HepG2 (cell line): ENCODE measurements around the gene JAK2. TPM values are rescaled to one million over a fixed set of nuclear protein-coding genes. Genes with fewer than 3 reads are reported as not detected.

Experiments used
- CEBPB ChIP-seq: IDR thresholded peaks from 2 replicates; pipeline ENCODE4 v1.6.1; 2011; ENCODE audit warnings: low read depth, low read length, improper control_type of control experiment, borderline replicate concordance
- PHF8 ChIP-seq: sonication (generic); formaldehyde crosslinking; IDR thresholded peaks from 2 replicates; pipeline ENCODE4 v1.5.0; 2020; ENCODE audit warnings: missing genetic modification reagents
- POLR2G ChIP-seq: fragments of 200-400 bp; formaldehyde crosslinking; IDR thresholded peaks from 2 replicates; pipeline ENCODE4 v1.6.1; 2018; ENCODE audit warnings: mild to moderate bottlenecking, low read depth, low read length, moderate library complexity
- RFX1 ChIP-seq: fragments of 450-650 bp; IDR thresholded peaks from 2 replicates; pipeline ENCODE4 v1.6.1; 2017
- TBL1XR1 ChIP-seq: fragments of 150-350 bp; IDR thresholded peaks from 2 replicates; pipeline ENCODE4 v1.6.1; 2014; ENCODE audit warnings: borderline replicate concordance, low read length; ENCODE audit not compliant: partially characterized antibody
- XBP1 ChIP-seq: sonication (generic); formaldehyde crosslinking; IDR thresholded peaks from 2 replicates; pipeline ENCODE4 v1.5.0; 2020; ENCODE audit warnings: missing genetic modification reagents
- ZNF34 ChIP-seq: sonication (generic); formaldehyde crosslinking; IDR thresholded peaks from 2 replicates; pipeline ENCODE4 v1.4.0; 2020; ENCODE audit warnings: mild to moderate bottlenecking, missing genetic modification reagents, borderline replicate concordance
- polyA plus RNA-seq, 8 experiments: library from polyadenylated mRNA; depleted of rRNA in 3 of 8; stranded (reverse) in 7 of 8; unstranded in 1 of 8; fragments of >200 nt; fragmentation: Illumina TruSeq in 4 of 8; extraction: Trizol in 4 of 8; gene quantifications; 2 replicates each; pipeline versions ENCODE4 v1.2.1 to v1.2.3, GENCODE V29; 2011 to 2016; ENCODE audit warnings: low read depth in 4 of 8, missing spikeins in 1 of 8, mixed read lengths in 1 of 8; ENCODE audit not compliant: insufficient read depth in 1 of 8
- total RNA-seq, 5 experiments: library from RNA; depleted of rRNA; stranded (reverse); fragments of >200 nt; fragmentation: Illumina TruSeq; extraction: Trizol; gene quantifications; 2 replicates each; pipeline ENCODE4 v1.2.3, GENCODE V29; 2016; ENCODE audit warnings: low read depth in 1 of 5
- TF ChIP-seq, protein P1 (sequence below): sonication (generic); formaldehyde crosslinking; IDR thresholded peaks from 2 replicates; pipeline ENCODE4 v1.5.0; 2020; ENCODE audit warnings: missing genetic modification reagents
- TF ChIP-seq, protein P2 (sequence below): sonication (generic); formaldehyde crosslinking; IDR thresholded peaks from 2 replicates; pipeline ENCODE4 v1.4.0; 2020; ENCODE audit warnings: missing genetic modification reagents, low read depth, mild to moderate bottlenecking, borderline replicate concordance
- TF ChIP-seq, protein P3 (sequence below): sonication (generic); formaldehyde crosslinking; IDR thresholded peaks from 2 replicates; pipeline ENCODE4 v1.4.0; 2020; ENCODE audit warnings: mild to moderate bottlenecking, missing genetic modification reagents
- TF ChIP-seq, protein P4 (sequence below): sonication (generic); formaldehyde crosslinking; conservative IDR thresholded peaks from 2 replicates; pipeline ENCODE4 v1.5.0; 2020; ENCODE audit warnings: missing genetic modification reagents
- TF ChIP-seq, protein P5 (sequence below): sonication (generic); formaldehyde crosslinking; IDR thresholded peaks from 2 replicates; pipeline ENCODE4 v1.5.0; 2020; ENCODE audit warnings: missing genetic modification reagents
- TF ChIP-seq, protein P6 (sequence below): IDR thresholded peaks from 2 replicates; pipeline ENCODE4 v1.6.1; 2012; ENCODE audit warnings: low read length, improper control_type of control experiment

Gene JAK2
- total and polyA plus RNA-seq, 2 of the 13 experiments (the other 11 are each of a cell fraction or from before 2014, with no cell fraction given) = 1.1 to 4.1 TPM

DNA sequence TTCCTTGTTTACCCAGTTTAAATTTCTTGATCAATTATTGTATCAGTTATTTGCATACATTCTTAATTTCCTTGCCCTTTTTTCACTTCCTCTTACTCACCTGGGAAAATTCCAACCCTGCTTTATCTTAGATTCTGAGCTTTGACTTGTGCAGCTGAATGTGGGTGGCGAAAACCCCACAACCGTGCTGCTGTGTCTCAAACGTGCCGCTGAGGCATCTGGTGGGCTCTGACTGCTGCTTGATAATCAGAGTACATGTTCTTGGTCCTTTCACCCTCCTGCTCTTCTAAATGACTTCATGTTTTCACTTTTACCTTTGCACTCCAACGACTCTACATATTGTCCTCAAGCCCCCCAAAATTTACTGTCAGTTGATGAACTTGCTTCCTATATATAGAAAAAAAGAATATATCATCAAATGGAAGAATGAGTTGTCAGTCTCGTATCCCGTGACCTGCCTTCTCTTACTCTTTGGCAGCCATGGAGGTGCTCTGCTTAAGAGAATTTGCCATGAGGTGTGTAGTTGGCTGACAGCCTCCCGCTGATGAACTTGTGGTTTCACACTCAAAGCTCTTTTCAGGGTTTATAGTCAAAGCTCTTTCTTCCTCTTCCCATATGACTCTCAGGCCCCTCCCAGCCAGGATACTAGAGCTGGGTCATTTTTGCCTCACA is 14.0 kb upstream of the JAK2 start (continued):
- TF ChIP-seq, protein P1, sequence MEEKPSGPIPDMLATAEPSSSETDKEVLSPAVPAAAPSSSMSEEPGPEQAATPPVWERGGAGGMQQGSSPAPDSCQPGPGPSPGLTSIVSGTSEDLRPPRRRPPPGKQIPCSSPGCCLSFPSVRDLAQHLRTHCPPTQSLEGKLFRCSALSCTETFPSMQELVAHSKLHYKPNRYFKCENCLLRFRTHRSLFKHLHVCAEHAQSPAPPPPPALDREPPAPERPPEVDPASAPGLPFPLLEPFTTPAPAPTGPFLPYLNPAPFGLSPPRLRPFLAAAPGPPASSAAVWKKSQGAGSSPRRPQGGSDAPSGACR (CRISPR knock-in tag) = no peak
- TF ChIP-seq, protein P2, sequence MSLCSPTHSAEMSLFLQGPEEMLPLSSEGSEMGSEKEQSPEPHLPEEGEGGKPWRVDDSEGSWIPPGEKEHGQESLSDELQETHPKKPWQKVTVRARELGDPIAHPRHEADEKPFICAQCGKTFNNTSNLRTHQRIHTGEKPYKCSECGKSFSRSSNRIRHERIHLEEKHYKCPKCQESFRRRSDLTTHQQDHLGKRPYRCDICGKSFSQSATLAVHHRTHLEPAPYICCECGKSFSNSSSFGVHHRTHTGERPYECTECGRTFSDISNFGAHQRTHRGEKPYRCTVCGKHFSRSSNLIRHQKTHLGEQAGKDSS (CRISPR knock-in tag) = no peak
- TF ChIP-seq, protein P3, sequence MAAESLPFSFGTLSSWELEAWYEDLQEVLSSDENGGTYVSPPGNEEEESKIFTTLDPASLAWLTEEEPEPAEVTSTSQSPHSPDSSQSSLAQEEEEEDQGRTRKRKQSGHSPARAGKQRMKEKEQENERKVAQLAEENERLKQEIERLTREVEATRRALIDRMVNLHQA = no peak
- TF ChIP-seq, protein P4, sequence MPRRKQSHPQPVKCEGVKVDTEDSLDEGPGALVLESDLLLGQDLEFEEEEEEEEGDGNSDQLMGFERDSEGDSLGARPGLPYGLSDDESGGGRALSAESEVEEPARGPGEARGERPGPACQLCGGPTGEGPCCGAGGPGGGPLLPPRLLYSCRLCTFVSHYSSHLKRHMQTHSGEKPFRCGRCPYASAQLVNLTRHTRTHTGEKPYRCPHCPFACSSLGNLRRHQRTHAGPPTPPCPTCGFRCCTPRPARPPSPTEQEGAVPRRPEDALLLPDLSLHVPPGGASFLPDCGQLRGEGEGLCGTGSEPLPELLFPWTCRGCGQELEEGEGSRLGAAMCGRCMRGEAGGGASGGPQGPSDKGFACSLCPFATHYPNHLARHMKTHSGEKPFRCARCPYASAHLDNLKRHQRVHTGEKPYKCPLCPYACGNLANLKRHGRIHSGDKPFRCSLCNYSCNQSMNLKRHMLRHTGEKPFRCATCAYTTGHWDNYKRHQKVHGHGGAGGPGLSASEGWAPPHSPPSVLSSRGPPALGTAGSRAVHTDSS (CRISPR knock-in tag) = no peak
- TF ChIP-seq, protein P5, sequence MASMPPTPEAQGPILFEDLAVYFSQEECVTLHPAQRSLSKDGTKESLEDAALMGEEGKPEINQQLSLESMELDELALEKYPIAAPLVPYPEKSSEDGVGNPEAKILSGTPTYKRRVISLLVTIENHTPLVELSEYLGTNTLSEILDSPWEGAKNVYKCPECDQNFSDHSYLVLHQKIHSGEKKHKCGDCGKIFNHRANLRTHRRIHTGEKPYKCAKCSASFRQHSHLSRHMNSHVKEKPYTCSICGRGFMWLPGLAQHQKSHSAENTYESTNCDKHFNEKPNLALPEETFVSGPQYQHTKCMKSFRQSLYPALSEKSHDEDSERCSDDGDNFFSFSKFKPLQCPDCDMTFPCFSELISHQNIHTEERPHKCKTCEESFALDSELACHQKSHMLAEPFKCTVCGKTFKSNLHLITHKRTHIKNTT (CRISPR knock-in tag) = no peak
- TF ChIP-seq XBP1 (CRISPR knock-in tag) = no peak
- TF ChIP-seq PHF8 = no peak
- no peak for TF ChIP-seq ZNF34 (CRISPR knock-in tag)
- TF ChIP-seq, protein P6, sequence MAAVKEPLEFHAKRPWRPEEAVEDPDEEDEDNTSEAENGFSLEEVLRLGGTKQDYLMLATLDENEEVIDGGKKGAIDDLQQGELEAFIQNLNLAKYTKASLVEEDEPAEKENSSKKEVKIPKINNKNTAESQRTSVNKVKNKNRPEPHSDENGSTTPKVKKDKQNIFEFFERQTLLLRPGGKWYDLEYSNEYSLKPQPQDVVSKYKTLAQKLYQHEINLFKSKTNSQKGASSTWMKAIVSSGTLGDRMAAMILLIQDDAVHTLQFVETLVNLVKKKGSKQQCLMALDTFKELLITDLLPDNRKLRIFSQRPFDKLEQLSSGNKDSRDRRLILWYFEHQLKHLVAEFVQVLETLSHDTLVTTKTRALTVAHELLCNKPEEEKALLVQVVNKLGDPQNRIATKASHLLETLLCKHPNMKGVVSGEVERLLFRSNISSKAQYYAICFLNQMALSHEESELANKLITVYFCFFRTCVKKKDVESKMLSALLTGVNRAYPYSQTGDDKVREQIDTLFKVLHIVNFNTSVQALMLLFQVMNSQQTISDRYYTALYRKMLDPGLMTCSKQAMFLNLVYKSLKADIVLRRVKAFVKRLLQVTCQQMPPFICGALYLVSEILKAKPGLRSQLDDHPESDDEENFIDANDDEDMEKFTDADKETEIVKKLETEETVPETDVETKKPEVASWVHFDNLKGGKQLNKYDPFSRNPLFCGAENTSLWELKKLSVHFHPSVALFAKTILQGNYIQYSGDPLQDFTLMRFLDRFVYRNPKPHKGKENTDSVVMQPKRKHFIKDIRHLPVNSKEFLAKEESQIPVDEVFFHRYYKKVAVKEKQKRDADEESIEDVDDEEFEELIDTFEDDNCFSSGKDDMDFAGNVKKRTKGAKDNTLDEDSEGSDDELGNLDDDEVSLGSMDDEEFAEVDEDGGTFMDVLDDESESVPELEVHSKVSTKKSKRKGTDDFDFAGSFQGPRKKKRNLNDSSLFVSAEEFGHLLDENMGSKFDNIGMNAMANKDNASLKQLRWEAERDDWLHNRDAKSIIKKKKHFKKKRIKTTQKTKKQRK = no peak
- no peak for TF ChIP-seq TBL1XR1
- no peak for TF ChIP-seq CEBPB
- TF ChIP-seq RFX1 = no peak
- no peak for TF ChIP-seq POLR2G
